Pancreas (tissue), 10 donors: ENCODE measurements around the gene RAB3IP. TPM values are rescaled to one million over a fixed set of nuclear protein-coding genes. Genes with fewer than 3 reads are reported as not detected.

Experiments used
- ATAC-seq, 4 donors: fragments of 200-7000 bp; cut with Tn5 transposase; one replicate each; pipeline versions ENCODE4 v1.8.0 to v1.9.1; 2020; ENCODE audit warnings: mild to moderate bottlenecking in 4 of 4, moderate library complexity in 4 of 4
- DNase-seq, 6 donors: peaks; one replicate each; pipeline ENCODE4 v3.0.0-alpha.2; 2020
- FAIRE-seq: peaks from 2 replicates; lab custom pipeline; 2012; peaks lifted over from hg19 to GRCh38; lab: Jason Lieb, UNC
- H3K27ac ChIP-seq, 4 donors: fragments of 200-600 bp; sonication (generic); 1 replicate in 3 of 4; 2 replicates in 1 of 4; pipeline versions ENCODE4 v1.5.0 to v1.8.0; 2020
- H3K27me3 ChIP-seq, 4 donors: fragments of 200-600 bp; one replicate each; pipeline ENCODE4 v1.8.0; 2021
- H3K36me3 ChIP-seq, 3 donors: fragments of 200-600 bp; sonication (generic) in 1 of 3; one replicate each; pipeline versions ENCODE4 v1.5.0 to v1.8.0; 2020 to 2021
- H3K4me1 ChIP-seq, 3 donors: fragments of 200-600 bp; one replicate each; pipeline ENCODE4 v1.8.0; 2021
- H3K4me3 ChIP-seq, 4 donors: fragments of 200-600 bp; sonication (generic) in 2 of 4; one replicate each; pipeline versions ENCODE4 v1.5.0 to v1.8.0; 2020 to 2021
- H3K9me3 ChIP-seq, 4 donors: fragments of 200-600 bp; one replicate each; pipeline ENCODE4 v1.8.0; 2021
- CTCF ChIP-seq, 4 donors: fragments of 200-600 bp; sonication (generic) in 3 of 4; IDR thresholded peaks; one replicate each; pipeline versions ENCODE4 v1.5.0 to v1.8.0; 2021; ENCODE audit warnings: antibody characterized with exemption in 4 of 4
- WGBS, 2 donors: extraction: QIAGEN DNeasy Blood & Tissue Kit; methylation state at CpG; one replicate each; pipeline ENCODE4 v1.1.7; 2013; 5-methylcytosine and 5-hydroxymethylcytosine counted together
- intact Hi-C, 3 donors: fragments of 100-400 bp; cut with DNase I; formaldehyde crosslinking; loops; one replicate each; pipeline versions ENCODE4 v1.11.1 to v1.14.2; 2022
- polyA plus RNA-seq, 2 donors: library from polyadenylated mRNA; stranded (reverse); fragments of 200-250 nt; gene quantifications; one replicate each; pipeline ENCODE4 v1.2.3, GENCODE V29; 2013
- total RNA-seq, 6 donors: library from RNA; stranded (reverse); fragmentation: NEBNext Ultra II Directional in 4 of 6; extraction: Animal tissue kit (Norgen Biotek cat#: 25700) in 4 of 6; gene quantifications; one replicate each; pipeline versions ENCODE4 v1.2.1 to v1.2.4, GENCODE V29; 2021 to 2023
- donor health status: healthy with polysubstance abuse.
- donor health status: DM: no; HTN: no; CAD: no; lungs with moderate emphysema.
- donor health status: DM: no; HTN: no; CAD: no.
- donor health status: control.
- donor health status: control.
- donor health status: Bipolar disorder and iron deficiency.
- donor health status: DM: yes; HTN: yes; CAD: no.
- donor health status: DM: no; HTN: no; CAD: no.
- donor health status: DM: no; HTN: no; CAD: no.
- donor health status: DM: yes; HTN: yes; CAD: no.

The RAB3IP gene
- total and polyA plus RNA-seq, 8 donors = 19.4 to 38.0 (median 28.1) TPM

DNA sequence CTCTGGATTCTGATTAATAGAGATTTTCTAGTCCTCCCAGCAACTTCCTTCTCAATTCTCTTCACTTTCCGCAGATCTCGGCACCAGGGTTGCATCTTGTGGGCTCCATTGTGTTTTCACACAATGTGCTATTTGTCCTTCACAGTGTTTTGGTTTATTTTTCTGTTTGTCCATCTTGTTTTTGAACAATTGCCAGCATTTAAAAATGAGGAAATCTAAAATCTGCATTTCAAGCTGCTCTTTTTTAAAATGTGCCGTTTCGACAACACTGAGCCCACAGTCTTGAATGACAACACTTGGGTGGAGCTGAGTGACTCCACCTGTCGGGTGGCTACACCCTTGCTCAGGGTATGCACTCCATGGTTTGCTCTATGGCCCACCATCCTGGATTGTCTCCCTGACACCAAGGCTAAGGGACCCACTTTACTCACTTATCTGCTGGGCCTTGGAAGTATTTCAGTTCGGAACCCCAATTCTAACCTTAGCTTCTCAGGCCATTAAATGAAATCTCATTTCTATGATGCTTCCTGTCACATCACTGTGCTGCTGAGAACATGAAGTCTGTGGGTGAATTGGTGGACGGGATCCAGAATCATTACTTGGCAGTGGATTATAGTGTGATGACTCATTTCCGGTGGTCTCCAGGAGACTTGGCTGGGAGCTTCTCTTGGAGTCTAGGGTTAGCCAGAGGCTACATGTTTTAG lies 82.9 kb downstream of the RAB3IP start:
- peak overlapping the region in 2 of 4 donors; percentile 12 to 14 for H3K27ac ChIP-seq
- no peaks in the 10 kb centered on the region for H3K9me3 ChIP-seq
- no peak for FAIRE-seq
- H3K4me1 ChIP-seq = no peaks in the 10 kb centered on the region
- H3K36me3 ChIP-seq = peaks cover 0 to 2% (median 0%) of the 10 kb centered on the region in 3 donors
- 34 to 37% methylated on average over 8 of the region's 8 CpGs for WGBS, 2 donors
- no peak overlapping the region for H3K4me3 ChIP-seq
- peak; percentile 57 to 77 (median 68) for ATAC-seq
- peak in 2 of 6 donors; percentile 16 to 49 for DNase-seq
- no peaks in the 10 kb centered on the region for H3K27me3 ChIP-seq
- TF ChIP-seq CTCF (IDR thresholded peaks at IDR 0.05) = no peak
- intact Hi-C loops = no loop called here

DNA sequence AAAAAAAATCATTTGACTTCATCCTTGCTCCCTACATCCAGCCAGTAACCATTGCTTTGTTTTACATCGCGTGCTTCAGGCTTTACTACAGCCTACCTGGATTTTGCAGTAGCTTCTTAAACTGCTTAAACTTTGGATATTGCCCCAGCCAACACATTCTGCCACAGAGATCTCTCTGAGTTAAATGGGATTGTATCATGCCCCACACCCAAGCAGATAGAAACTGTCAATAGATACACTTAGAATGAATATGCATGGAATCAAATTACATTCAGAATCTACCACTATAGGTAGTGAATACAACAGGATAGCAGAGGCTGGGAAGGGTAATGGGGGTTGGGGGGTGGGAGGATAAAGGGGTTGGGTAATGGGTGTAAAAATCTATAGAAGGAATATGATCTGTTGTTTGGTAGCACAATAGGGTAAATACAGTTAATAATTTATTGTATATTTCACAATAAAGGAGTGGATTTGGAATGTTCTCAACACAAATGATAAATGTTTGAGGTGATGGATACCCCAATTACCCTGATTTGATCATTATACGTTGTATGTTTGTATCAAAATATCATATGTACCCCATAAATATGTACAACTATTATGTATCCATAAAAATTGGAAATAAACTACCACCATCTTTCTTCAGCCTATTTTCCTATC lies 83.7 kb downstream of the RAB3IP start:
- TF ChIP-seq CTCF (IDR thresholded peaks at IDR 0.05) = no peak
- Histone ChIP-seq H3K27me3 (no peaks in the 10 kb centered on the region), H3K4me1 (no peaks in the 10 kb centered on the region), H3K27ac (no peak overlapping the region), H3K36me3 (no peaks in the 10 kb centered on the region), H3K9me3 (no peaks in the 10 kb centered on the region), H3K4me3 (no peak overlapping the region)
- no peak for DNase-seq
- intact Hi-C loops = no loop called here
- FAIRE-seq = no peak
- 63 to 72% methylated on average over 3 of the region's 3 CpGs for WGBS, 2 donors
- ATAC-seq = peak in 1 of 4 donors; percentile 23

- Histone ChIP-seq H3K9me3 (no peaks in the 10 kb centered on the region), H3K27me3 (no peaks in the 10 kb centered on the region), H3K4me1 (no peaks in the 10 kb centered on the region), H3K27ac (no peak overlapping the region), H3K36me3 (no peaks in the 10 kb centered on the region), H3K4me3 (no peak overlapping the region)
- TF ChIP-seq CTCF (IDR thresholded peaks at IDR 0.05) = no peak
- DNase-seq (no peak), FAIRE-seq (no peak), ATAC-seq (no peak)
- intact Hi-C loops = no loop called here
Observed at GRCh38 chr12:69824028-69824427, 85.4 kb downstream of the RAB3IP start.

GRCh38 chr12:69824966-69825560 lies 86.4 kb downstream of the RAB3IP start, which contains the start of gene MYRFL:
TSS of gene MYRFL (plus strand) at chr12:69825227. CDS start at chr12:69825518, 291 bp downstream.
- Histone ChIP-seq H3K27ac (no peak within 1 kb of the TSS), H3K4me1 (no peaks in the 10 kb centered on the region), H3K36me3 (no peaks in the 10 kb centered on the region), H3K9me3 (no peaks in the 10 kb centered on the region), H3K4me3 (no peak within 1 kb of the TSS), H3K27me3 (no peaks in the 10 kb centered on the region)
- no peak for TF ChIP-seq CTCF (IDR thresholded peaks at IDR 0.05)
- DNase-seq (no peak), FAIRE-seq (no peak), ATAC-seq (no peak)
- whole genome bisulfite sequencing, 2 donors = 72 to 80% methylated on average over 5 of the region's 5 CpGs
- intact Hi-C loops = no loop called here
